Measurements from ENCODE around the gene PITPNM1.
"Not testable (repeated sequence)": the region's sequence is repeated elsewhere in the genome, so short reads cannot be mapped to it uniquely, and the experiment has no call there.

Gene PITPNM1

DNA sequence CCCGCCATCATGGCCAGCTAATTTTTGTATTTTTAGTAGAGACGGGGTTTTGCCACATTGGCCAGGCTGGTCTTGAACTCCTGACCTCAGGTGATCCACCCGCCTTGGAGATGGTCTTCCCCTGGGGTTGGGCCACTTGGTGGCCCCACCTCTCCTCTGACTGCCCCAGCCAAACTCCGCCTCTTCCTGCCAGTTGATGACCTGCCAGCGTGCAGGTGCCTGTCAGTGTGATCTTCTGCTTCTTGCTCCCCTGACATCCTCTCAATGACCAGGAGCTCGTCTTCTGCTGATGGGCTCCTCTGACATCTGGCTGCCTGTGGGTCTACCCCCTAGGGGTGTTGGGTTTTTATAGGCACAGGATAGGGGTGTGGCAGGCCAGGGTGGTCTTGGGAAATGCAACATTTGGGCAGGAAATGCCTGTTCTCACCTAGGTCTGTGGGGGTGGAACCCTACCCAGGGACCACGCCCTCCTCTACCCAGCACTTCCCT lies 19.2 kb downstream of the PITPNM1 start:
- not testable (repeated sequence) for DNase-seq

- peak; percentile 59 for DNase-seq
Observed at GRCh38 chr11:67484847-67485311, 20.3 kb downstream of the PITPNM1 start.

- no peak for DNase-seq
Observed at GRCh38 chr11:67483831-67484665, 21.1 kb downstream of the PITPNM1 start.

- peak; percentile 99 for DNase-seq
Observed at GRCh38 chr11:67482827-67483798, 22.1 kb downstream of the PITPNM1 start, which contains the start of gene AIP. TSS of gene AIP (plus strand) at chr11:67483026. CDS start at chr11:67483159, 133 bp downstream.

GRCh38 chr11:67482275-67482826 lies 22.8 kb downstream of the PITPNM1 start:
- peak; percentile 80 for DNase-seq

GRCh38 chr11:67477344-67478050 lies 27.7 kb downstream of the PITPNM1 start:
- not testable (repeated sequence) for DNase-seq

GRCh38 chr11:67476692-67477091 lies 28.5 kb downstream of the PITPNM1 start:
- DNase-seq: not testable (repeated sequence)

GRCh38 chr11:67472882-67473281 lies 32.3 kb downstream of the PITPNM1 start:
- no peak for DNase-seq

DNA sequence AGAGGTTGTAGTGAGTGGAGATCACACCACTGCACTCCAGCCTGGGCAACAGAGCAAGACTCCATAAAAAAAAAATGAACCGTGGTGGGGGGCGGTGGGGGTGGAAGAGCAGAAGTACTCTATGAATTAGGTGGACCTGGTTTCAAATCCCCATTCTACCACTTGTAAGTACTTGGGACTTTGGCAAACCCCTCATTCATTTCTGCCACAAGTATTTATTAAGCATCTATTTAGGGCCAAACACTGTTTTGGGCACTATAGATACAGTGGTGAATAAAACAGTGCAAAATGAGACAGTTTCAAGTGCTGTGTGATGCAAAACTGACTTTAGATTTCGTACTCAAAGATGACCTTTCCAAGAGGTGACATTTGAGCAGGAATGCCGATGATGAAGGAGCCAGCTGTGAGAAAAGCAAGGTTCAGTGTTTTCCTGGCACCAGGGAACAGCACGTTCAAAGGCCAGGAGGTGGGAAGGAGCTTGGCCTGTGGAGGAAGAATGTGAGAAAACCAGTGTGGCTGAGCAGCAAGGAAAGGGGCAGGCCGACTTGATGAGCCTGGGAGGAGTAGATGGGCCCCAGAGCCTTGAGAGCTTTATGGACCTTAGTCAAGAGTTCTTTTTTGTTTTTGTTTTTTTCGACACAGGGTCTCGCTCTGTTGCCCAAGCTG lies 34.7 kb downstream of the PITPNM1 start:
- DNase-seq: no peak

DNA sequence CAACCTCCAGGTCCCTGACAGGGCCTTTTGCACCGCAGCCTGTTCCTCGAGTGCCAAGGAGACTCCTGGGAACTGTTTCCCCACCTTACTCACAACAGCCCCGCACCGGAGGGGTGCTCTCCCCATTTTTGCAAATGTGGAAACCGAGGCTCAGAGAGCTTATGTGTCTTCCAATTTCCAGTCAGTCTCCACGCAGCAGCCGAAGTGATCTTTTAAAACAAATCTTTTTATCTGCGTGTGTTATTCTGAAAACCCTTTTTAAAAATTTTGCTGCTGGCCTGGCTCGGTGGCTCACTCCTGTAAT lies 35.7 kb downstream of the PITPNM1 start:
- no peak for DNase-seq

DNA sequence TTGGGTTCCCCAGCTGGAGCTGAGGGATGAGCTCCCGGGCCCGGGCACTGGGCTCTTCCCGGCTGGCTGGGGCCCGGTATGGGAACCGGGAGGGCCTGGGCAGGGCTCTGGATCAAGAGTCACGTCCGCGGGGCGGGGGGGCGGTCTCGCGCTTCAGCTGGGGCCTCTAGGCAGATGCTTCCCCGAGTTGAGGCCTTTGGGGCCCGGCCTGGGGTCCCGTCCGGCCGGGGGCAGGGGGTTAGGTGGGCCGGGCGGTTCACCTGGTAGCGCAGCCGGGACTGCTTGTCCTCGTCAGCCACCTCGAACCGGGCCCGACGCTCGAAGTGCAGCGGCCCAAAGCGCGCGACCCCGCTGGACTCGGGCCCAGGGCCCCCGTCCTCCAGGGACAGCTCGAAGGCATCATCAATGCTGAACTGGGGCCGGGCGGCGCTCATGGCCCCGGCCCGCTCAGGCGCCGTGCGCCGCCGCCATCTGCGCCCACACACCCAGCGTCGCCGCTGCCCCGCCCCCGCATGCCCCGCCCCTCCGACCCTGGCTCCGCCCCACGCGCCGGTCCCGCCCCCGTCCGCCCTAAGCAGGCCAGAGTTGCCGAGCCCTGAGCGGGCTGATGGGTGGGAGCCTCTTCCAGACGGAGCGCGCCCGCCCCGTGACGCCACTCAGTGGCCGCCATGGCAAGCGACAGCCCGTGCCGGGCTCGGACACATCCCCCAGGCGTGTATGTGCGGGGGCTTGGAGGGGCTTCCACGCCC lies 36.2 kb downstream of the PITPNM1 start, which contains the start of gene TMEM134:
Gene TMEM134, minus strand, starts transcription at position 493 of the 749 bp plus-strand sequence. Its CDS starts 59 bp downstream, at position 434.
- DNase-seq: peak; percentile 93

DNA sequence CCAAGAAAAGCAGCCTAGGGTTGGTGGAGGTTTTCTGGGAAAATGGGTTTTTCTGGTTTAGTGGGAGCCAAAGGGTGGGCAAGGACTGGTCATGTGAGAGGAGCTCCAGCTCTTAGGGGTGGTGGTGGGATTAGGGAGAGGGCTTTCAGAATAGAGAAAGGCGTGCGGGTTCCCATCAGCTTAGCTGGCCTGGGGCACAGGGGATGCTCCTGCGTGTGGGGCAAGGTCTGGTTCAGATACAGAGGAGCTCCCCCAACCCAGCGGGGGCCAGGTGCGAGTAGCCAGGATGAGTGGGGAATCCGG lies 36.8 kb downstream of the PITPNM1 start:
- DNase-seq: no peak

DNA sequence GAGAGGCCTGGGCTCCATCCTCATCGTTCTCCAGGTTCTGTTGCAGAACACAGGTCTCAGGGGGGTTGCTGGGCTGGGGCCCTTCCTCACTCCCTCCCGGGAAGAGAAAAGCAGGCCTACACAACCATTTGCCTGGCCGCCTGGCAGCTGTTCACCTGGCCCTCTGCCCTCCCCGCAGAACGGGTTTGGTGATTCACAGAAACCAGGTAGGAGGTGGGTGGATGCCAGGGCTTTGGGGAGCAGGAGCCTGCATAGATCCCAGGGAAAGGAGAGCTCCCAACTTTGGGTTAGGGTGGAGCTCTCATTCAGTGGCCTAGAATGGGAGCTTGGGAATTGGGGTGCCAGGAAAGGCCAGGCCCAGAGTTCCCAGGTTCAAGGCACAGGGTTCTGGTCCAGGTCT lies 37.1 kb downstream of the PITPNM1 start:
- no peak for DNase-seq

DNA sequence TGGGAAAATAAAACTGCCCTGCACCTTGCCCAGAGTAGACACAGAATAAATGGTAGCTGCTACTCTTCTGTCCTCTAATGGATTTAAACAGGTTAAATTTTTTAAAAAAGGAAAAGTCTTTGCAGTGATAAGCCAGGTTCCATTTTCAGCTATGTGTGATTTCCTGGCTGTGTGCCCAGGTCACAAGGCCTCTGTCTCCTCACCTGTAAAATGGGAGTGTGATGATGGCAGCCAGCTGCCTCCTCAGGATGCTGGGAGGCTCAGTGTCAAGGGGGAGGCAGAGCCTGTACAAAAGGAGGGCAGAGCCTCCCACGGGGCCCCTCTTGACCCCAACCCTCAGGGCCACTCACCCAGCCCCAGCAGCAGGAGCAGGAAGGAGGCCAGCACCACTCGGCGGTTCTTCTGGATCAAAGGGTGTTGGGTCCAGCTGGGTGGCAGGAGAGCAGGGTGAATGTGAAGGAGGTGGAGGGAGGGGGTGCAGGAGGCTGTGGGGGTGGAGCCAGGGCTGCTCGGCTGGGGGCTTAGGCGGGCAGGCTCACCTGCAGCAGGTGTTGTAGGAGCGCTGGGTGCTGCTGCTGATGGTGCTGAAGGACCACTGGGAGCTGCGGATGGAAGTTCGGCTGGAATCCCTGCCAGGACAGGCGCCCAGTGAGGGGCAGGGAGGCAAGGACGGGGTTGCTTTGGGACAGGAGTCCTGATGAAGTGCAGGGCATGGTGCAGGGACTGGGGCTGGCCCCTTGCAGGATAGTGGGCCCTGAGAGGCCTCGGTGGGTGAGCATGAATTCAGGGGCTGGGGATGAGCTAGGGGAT lies 38.0 kb downstream of the PITPNM1 start:
- no peak for DNase-seq

- DNase-seq: no peak
Observed at GRCh38 chr11:67466367-67466766, 38.8 kb downstream of the PITPNM1 start.

DNA sequence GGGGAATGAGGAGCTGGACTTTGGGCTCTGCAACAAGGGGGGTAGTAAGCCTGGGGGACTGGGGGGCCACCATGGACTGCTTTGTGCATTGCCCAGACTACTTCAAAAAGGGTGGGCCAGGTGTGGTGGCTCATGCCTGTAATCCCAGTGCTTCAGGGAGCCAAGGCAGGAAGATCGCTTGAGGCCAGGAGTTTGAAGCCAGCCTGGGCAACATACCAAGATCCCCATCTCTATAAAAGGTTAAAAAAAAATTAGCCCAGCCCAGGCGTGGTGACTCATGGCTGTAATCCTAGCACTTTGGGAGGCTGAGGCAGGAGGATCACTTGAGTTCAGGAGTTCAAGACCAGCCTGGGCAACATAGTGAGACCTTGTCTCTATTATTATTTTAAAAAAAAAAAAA lies 39.6 kb downstream of the PITPNM1 start:
- not testable (repeated sequence) for DNase-seq

GRCh38 chr11:67465189-67465510 lies 40.0 kb downstream of the PITPNM1 start:
- DNase-seq: no peak

DNA sequence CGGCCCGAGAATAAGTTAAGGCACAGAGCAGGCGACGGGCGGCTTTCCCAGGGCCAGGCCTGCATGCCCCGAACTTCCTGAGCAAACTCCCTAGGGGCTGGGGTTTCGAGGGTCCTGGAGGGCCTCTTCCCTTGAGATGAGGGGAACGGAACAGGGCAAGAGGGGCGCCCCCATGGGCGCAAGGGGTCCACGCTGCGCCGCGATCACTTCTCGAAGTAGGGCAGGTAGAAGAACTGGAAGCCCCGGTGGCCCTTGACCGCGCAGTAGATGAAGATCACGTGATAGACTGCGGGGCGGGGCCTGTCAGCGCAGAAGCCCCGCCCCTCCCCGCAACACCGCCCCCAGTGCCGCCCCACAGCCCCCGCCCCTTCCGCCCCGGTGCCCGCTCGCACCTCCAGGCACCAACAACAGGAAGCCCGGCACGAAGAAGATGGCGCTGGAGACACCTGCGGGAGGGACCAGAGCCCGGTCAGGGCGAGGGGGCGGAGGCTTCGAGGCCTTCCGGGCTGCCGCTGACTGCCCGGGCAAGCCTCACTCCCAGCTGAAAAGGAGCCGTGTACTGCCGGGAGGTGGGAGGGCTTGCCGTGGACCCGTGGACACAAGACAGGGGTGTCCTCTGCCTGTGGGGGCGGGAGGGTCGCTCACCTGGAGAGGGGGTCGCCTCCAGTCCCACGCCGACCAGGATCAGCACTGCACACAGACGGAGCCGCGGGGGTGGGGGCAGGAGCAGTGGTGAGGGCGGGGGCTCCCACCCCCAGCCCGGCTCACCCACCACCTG lies 40.6 kb downstream of the PITPNM1 start:
- DNase-seq: peak; percentile 84

- DNase-seq: peak; percentile 88
Observed at GRCh38 chr11:67463680-67464410, 41.3 kb downstream of the PITPNM1 start.
